GM20431 (cell line): ENCODE measurements around the gene NKTR.

Source experiments
- in situ Hi-C: fragments of 300-500 bp; cut with MseI, MboI; formaldehyde crosslinking; loops from one replicate; pipeline ENCODE4 v1.15.0; 2020; ENCODE audit warnings: low sequenced_read_pairs; ENCODE audit not compliant: unreplicated experiment

NKTR gene

DNA sequence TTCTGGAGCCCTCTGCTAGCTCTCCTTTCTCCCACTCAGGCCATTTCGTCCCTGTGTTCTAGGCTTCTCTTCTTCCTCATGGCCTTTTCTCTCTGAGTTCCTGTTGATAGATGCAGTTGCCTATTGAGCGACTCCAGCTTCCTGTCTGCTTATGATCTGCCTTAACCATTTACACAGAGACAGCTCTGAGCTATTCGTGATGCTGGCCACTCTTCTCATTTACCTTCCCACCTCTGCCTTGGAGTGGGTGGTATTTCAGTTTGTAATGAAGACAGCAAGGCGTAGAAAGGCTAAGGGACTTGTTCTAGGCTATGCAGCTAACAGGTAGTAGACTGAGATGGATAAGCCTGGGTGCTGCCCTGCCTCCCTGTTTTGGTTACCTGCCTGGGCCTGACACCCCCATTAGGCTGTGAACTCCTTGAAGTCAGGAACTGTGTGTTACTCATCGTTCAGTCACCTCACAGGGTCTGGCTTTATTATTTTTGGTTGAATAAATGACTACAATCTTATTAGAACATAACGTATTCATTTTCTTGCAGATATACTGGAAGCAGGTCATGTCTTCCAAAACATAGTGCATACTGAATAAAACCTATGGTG, 40.4 kb downstream of the NKTR start:
- in situ Hi-C loops: no loop called here

GRCh38 chr3:42647821-42648459, 47.5 kb downstream of the NKTR start:
- in situ Hi-C loops: no loop called here

DNA sequence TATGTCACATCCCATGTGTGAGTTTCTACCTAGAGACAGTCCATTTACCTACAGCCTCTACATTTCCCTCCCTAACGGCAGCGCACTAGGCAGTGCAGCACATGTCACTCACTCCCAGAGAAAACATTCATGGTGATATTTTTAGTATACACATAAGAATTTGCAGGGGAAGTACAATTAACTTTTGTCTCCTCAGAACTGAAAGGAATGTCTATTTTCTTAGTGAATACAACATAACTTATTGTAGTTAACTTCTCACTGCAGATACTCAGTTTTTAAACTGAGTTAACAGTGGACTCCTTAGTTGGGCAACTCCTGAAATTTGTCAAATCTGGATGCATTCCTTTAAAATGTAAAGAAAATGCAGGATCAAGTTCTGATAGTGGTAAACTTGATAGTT, 48.5 kb downstream of the NKTR start:
- in situ Hi-C loops: no loop called here

GRCh38 chr3:42649783-42650182, 49.3 kb downstream of the NKTR start:
- in situ Hi-C loops: no loop called here

- in situ Hi-C loops: no loop called here
These were observed 51.0 kb downstream of the NKTR start for GRCh38 chr3:42651248-42652091.

DNA sequence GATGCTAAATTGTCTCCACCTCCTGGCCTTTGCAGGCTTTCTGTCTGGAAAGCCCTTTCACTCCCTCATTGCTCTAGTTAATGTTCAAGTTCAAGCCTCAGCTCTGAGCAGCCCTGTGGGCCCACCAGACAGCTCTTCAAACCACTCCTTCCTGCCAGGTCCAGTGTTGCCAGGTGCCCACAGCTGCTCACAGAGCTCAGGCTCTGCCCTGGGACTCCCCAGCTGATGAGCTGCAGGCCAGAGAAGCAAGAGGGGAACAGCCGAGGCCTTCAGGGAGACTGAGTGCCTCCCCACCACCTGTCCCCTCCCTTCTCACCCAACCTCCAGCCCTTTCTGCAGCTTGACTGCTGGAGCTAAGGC, 51.7 kb downstream of the NKTR start:
- in situ Hi-C loops: no loop called here

DNA sequence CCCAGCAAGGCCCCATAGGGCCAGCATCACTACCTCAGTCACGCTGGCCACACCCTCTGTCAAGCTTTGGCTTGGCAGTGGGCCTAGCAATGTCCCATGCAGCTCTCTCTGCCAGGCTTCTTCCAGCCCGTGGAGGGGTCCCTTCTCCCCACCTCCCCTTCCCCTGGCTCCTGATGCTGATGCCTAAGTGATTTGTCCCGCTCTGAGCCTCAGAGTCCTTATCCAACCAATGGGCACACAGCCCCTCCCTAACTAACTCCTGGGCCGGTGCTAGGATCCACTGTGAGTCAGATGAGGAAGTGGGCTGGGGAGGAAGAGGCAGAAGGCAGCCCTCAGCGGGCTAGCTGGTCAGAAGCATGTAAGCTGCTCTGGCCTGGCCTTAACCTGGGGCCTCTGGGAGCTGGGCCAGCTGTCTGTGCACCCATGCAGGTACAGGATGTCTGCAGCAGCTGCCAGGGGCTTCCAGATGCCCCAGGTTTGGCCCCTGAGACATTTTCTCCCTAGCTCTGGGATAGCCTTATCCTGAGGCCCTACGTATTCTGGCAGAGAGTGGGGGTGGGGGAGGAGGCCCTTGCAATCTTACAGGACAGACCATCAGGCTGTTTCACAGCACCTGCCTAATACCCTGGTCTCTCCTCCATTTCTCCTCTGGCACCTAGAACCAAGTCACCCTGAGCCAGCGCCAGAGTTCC, 52.3 kb downstream of the NKTR start:
- in situ Hi-C loops: no loop called here

DNA sequence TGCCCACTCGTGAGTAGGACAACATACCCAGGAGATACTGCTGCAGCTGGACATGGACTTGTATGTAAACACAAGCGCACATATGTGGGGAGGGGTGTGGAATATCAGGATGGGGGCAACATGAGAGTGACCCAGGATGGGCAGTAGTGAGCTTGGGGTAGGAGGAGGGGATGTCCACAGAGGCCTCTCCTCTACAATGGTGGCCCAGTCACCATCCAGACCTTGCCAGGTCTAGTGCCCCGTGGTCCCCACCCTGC, 52.7 kb downstream of the NKTR start:
- in situ Hi-C loops: no loop called here

DNA sequence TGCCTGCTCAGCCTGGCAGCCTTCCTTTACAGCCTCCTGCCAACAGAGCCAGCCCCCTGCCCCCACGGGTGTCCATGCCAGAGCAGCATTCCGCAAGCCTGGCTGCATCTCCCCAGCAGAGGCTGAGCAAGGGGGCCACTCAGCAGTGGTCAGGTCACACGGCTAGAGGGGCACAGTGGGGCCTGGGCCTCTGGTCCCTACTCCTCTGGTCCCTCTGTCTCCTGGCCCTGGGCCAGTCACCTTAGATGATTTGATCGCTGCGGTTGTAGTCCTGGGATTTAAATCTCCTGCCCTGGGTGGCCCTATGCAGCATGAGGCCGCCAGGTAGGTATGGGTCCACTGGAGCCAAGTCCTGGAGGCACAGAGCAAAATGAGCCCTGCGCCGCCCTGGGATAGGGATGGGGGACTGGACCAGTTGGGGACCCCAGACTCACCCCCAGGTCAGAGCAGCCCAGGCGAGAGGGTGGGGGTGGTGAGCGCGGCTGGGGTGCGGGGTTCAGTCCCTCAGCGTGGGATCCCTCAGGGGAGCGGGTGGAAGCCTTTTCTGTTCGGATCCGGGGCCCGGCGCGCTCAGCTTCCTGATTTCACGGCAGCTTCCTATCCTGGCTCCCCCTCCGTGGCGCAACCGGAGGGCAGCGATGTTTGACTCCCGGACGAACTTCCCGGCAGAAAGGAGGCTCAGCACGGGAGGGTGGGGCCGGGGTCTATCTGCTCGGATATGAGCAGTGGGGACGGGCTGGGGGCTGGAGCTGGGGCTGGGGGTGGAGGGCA, 53.3 kb downstream of the NKTR start, which contains the start of gene ZBTB47:
Gene ZBTB47 (plus strand): TSS at position 138 of the 771 bp plus-strand sequence. CDS start 4,659 bp downstream, outside the sequence.
- in situ Hi-C loops: no loop called here

DNA sequence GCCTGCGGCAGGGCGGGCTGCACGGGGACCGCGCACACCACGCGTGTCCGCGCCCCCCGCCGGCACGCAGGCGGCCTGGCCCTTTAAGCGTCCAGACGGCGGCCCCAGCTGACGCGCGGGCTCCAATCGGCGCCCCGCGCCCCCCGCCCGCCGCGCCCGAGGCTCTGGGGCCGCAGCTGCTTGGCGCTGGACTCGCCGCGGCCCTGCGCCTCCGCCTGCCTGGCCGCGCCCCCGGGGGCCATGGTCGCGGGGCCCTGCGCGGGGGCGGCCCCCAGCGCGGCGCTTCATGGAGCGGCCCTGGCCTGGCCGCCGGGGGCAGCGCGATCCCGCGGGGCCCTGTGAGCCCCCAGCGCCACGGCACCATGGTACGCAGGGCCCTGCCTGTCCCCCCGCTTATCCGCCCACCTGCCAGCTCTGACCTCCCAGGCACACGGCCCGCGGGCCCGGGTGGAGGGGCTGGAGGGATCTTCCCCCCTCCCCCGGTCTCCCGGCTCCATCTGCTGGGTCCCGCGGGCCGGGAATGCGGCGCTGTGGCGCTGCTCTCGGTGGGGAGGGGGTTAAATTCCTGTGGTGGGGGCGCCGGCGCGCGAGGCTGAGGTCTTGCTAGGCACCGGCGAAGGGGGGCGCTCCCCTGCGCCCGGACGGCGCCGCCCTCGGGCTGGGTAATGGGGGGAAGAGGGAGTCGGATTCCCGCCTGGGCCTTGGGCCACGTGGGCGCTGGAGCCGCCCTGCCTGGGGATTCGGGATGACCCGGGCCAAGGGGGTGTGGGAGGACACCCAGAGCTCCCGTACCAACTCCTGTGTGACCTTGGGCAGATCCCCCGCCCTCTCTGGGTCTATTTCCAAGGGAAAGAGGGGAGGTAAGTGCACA, 54.1 kb downstream of the NKTR start:
- in situ Hi-C loops: no loop called here

GRCh38 chr3:42655331-42655888, 54.9 kb downstream of the NKTR start:
- in situ Hi-C loops: no loop called here

DNA sequence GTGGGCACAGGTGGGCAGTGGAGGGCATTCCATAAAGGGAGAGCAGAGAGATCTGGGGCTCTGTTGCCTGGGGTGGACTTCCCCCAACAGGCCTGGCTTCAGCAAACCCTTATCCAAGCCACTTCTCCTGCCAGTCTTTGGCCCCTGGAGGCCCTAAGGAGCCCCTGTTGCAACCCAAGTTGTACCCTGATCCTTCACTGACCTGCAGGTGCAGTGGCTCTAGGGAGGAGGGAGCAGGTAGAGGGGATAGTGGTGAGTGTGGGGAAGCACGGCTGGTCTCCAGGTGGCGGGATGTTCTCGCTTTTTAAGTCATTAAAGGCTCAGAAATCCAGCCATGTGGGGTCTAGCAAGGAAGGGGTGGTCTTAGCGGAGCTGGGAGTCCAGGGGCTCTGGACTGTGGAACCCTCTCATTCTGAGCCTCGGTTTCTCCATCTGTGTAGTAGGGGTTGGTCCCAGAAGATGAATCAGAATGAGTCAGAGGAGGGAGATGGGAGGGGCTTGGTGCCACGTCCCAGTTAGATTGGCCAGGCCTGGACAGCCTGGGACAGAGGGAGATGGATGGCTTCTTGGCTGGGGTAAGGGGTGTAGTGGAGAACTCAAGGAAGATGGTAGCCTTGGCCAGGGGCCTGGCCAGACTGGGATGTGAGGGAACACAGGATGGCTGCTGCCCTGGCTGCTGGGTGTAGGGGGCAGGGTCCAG, 55.6 kb downstream of the NKTR start:
- in situ Hi-C loops: no loop called here

DNA sequence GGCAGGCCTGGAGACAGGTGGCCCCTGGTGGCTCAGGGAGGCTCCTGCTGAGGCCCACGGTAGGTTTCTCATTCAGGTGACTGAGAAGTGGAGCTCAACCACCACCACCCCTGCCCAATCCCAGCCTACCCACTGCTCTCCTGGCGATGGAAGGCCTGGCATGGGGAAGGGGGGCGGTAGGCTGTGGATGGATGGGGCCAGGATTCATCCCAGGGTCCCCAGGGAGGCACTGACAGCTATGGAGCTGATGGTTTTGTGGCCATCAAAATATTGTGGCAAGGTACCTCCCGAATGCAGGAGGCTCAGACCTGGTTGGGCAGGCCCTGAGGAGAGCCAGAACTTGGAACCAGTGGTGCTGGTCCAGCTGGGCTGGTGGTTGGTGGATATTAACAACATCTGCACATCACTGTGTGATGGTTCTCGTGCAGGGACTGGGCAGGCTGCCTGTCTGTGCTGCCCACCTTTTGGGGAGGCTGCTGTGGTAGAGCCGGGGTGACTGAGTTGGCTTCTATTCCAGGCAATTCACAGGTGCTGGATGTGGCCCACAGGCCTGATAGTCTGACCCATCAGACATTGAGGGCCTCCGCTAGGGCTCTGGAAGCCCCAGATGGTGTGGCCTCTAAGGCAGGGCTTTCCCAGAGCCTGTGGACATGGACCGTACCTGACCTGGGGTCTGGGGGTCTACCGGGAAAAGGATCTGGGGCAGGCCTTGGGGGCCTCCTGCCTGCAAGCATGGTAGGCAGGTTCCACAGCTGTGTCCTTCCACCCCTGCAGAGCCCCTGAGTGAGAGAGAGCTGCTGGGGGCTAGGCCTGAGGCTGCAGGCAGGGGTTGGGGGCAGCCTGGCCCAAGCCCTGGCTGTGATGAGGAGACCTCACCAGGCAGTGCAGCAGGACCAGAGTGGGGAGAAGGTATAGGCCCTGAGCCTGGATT, 56.5 kb downstream of the NKTR start:
- in situ Hi-C loops: no loop called here

- in situ Hi-C loops: no loop called here
These were observed 57.2 kb downstream of the NKTR start for GRCh38 chr3:42657675-42658074.

DNA sequence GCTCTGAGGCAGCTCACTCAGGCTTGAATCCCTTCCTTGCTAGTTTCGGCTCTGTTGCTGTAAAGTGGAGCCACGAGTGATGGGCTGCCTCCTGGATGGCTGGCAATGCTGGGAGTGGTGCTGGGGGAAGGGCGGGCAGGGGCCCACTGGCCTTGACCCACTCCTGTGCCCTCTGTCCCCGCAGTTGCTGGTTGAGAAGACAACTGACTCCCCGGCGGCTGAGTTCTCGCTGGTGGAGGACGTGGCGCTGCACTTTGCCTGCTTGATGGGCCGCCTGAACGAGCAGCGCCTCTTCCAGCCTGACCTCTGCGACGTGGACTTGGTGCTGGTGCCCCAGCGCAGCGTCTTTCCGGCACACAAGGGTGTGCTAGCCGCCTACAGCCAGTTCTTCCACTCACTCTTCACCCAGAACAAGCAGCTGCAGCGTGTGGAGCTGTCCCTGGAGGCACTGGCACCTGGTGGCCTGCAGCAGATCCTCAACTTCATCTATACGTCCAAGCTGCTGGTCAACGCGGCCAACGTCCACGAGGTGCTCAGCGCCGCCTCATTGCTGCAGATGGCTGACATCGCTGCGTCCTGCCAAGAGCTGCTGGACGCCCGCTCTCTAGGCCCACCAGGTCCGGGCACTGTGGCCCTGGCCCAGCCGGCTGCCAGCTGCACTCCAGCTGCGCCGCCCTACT, 57.7 kb downstream of the NKTR start:
- in situ Hi-C loops: no loop called here

GRCh38 chr3:42658771-42659390, 58.4 kb downstream of the NKTR start:
- in situ Hi-C loops: no loop called here
